ENCODE results near the gene ATP2C1. TPM values are rescaled to one million over a fixed set of nuclear protein-coding genes. Genes with fewer than 3 reads are reported as not detected.
A peak's percentile ranks its signal among the peaks of the same experiment; 100 is the strongest.
"Not testable (repeated sequence)": the region's sequence is repeated elsewhere in the genome, so short reads cannot be mapped to it uniquely, and the experiment has no call there.

ATP2C1 gene, protein sequence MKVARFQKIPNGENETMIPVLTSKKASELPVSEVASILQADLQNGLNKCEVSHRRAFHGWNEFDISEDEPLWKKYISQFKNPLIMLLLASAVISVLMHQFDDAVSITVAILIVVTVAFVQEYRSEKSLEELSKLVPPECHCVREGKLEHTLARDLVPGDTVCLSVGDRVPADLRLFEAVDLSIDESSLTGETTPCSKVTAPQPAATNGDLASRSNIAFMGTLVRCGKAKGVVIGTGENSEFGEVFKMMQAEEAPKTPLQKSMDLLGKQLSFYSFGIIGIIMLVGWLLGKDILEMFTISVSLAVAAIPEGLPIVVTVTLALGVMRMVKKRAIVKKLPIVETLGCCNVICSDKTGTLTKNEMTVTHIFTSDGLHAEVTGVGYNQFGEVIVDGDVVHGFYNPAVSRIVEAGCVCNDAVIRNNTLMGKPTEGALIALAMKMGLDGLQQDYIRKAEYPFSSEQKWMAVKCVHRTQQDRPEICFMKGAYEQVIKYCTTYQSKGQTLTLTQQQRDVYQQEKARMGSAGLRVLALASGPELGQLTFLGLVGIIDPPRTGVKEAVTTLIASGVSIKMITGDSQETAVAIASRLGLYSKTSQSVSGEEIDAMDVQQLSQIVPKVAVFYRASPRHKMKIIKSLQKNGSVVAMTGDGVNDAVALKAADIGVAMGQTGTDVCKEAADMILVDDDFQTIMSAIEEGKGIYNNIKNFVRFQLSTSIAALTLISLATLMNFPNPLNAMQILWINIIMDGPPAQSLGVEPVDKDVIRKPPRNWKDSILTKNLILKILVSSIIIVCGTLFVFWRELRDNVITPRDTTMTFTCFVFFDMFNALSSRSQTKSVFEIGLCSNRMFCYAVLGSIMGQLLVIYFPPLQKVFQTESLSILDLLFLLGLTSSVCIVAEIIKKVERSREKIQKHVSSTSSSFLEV
- 130 TPM for total RNA-seq (ENCODE audit: insufficient read depth, low replicate concordance)

GRCh38 chr3:130893376-130894129 lies at the start of gene ATP2C1:
Gene ATP2C1, plus strand, starts transcription at chr3:130894084. Its CDS starts 686 bp downstream, at chr3:130894770.
- peak; percentile 99 for DNase-seq (ENCODE audit: low spot score)

- DNase-seq (ENCODE audit: low spot score) = no peak
Observed at GRCh38 chr3:130844462-130844861, 49.4 kb upstream of the ATP2C1 start.

DNA sequence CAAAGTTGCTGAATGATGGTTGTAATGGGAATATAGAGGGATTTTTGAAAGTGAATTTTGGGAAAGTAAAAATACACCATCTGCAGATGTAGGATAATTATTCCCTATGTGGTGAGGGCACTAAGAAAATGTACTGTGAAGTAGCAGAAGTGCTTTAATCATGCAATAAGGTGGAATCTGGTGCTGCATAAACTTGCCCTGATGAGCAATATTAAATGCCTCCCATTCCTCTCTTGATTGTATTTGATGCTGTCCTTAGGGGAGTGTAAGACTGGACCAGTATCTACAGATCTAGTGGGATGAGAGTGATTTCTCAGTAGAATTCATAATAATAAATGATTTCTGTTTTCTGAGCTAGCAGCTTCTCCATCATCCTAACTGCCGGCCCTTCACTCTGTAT lies 47.7 kb upstream of the ATP2C1 start:
- no peak for DNase-seq (ENCODE audit: low spot score)

GRCh38 chr3:130849091-130849552 lies 44.8 kb upstream of the ATP2C1 start:
- DNase-seq (ENCODE audit: low spot score) = no peak

- peak; percentile 50 for DNase-seq (ENCODE audit: low spot score)
Observed at GRCh38 chr3:130850044-130850797, 43.7 kb upstream of the ATP2C1 start.

- no peak for DNase-seq (ENCODE audit: low spot score)
Observed at GRCh38 chr3:130850843-130851242, 43.0 kb upstream of the ATP2C1 start.

GRCh38 chr3:130851277-130851676 lies 42.6 kb upstream of the ATP2C1 start:
- no peak for DNase-seq (ENCODE audit: low spot score)

GRCh38 chr3:130853581-130853980 lies 40.3 kb upstream of the ATP2C1 start:
- no peak for DNase-seq (ENCODE audit: low spot score)

DNA sequence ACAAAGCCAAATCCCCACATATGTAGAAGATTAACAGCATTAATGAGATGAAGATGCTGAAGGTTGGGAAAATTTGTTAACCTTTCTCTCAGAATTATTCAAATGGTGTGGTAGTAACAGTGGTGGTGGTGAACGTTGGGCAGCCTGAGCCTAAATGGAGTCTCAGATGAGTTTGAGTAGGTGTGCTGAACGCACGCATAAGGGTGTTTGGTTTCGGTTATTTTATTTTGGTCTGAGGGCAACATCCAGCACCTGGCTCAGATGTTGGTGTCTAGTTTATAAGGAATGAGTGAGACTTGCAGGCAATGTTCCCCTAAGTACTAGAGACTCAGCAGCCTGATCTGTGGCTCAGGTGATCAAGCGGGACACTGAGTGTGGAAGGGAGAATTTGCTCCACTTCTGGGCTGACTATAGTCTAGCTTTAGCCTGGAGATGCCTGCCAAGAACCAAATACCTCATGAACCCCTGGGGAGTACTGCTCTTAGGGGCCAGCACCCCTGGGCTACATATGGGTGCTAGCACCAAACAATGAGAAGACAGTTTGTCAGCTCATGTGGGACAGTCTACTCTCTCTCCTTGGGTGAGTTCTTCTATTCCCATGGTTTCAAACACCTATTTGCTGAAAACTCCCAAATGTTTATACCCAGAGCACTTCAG lies 39.5 kb upstream of the ATP2C1 start:
- DNase-seq (ENCODE audit: low spot score) = no peak

DNA sequence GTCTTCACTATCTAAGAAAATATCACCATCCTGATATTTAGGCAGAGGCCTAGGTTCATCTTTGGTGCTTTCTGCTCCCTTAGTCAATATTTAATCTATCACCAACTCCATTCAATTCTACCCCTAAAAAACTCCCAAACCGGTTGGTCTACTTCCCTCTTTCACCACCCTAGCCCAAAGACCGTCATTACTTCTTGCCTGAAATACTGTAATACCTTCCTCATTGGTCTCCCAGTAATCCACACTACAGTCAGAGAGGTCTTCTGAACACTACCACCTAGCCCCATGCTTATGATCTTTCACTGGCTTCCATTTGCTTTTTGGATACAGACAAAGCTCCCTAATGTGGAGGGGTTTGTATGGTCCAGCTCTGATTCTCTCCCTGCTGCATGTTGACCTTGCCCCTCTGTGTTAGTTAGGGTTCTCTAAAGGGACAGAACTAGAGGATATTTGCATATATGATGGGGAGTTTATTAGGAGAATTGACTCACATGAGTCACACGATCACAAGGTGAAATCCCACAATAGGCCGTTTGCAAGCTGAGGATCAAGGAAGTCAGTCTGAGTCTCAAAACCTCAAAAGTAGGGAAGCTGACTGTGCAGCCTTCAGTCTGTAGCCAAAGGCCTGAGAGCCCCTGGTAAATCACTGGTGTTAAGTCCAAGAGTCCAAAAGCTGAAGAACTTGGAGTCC lies 36.4 kb upstream of the ATP2C1 start:
- no peak for DNase-seq (ENCODE audit: low spot score)

- not testable (repeated sequence) for DNase-seq (ENCODE audit: low spot score)
Observed at GRCh38 chr3:130862130-130862529, 31.8 kb upstream of the ATP2C1 start.

DNA sequence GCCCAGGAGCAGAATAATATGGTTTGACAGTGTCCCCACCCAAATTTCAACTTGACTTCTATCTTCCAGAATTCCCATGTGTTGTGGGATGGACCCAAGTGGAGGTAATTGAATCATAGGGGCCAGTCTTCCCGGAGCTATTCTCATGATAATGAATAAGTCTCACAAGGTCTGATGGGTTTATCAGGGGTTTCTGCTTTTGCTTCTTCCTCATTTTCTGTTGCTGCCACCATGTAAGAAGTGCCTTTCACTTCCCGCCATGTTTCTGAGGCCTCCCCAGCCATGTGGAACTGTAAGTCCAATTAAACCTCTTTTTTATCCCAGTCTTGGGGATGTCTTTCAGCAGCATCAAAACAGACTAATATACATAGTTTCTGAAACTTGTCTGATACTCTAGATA lies 28.4 kb upstream of the ATP2C1 start:
- no peak for DNase-seq (ENCODE audit: low spot score)

GRCh38 chr3:130866327-130866726 lies 27.6 kb upstream of the ATP2C1 start:
- no peak for DNase-seq (ENCODE audit: low spot score)

- no peak for DNase-seq (ENCODE audit: low spot score)
Observed at GRCh38 chr3:130870423-130870822, 23.5 kb upstream of the ATP2C1 start.

GRCh38 chr3:130876594-130876993 lies 17.3 kb upstream of the ATP2C1 start:
- DNase-seq (ENCODE audit: low spot score) = no peak

DNA sequence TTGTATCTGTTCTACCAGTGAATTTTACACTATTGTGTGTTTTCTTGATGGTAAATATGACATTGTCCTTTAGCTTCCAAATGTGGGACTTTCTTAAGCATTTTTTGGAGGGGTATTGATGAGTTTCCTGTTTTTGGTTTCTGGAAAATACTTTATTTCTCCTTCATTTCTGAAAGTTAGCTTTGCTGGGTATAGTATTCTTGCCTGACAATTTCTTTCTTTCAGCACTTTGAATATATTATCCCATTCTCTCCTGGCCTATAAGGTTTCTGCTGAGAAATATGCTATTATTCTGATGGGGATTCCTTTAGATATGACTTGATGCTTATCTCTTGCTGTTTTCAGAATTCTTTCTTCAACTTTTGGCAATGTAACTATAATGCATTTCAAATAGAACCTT lies 15.4 kb upstream of the ATP2C1 start:
- DNase-seq (ENCODE audit: low spot score) = no peak

DNA sequence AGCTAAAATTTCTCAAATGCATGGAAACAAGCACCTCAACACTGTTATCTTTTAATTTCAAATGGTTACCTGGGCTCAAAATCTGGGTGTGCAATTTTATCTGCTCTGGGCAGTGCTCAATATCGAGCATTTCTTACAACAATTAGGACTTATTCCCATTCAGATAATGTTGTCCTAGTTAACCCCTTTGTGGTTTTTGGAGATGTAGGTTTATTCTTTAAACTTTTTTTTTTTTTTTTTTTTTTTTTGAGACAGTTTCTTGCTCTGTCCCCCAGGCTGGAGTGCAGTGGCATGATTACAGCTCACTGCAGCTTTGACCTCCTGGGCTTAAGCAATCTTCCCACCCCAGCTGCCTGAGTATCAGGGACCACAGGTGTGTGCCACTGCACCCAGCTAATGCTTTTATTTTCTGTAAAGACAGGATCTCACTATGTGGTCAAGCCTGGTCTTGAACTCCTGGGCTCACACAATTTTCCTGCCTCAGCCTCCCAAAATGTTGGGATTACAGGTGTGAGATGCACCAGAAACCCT lies 4.4 kb upstream of the ATP2C1 start:
- no peak for DNase-seq (ENCODE audit: low spot score)

DNA sequence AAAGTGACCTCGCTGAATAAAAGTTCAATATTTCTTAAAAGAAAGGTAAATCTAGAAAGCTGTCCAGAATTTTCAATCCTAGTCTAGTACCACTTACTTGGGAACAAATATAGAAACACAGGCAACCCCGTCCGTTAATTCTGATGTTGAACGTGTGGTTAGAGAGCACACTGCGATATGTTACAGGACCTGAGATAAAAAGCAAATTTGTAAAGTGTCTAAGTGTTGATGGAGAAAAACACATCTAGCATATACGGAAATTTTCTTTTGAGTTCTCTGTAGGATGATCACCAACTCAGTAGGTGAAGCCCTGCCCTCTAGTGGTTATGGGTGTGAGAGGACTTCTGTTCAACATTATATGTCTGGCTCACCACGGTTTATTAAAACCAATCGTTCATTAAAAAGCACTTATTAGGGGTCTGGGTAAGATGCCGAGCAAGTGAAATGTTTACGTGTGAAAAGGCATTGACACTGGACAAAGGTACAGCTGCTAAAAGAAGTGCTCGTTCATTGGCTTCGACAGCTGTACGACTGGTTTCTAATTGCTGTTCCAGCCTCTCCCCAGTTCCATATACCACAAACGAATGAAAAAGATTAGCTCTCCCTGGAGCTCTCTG lies 1.0 kb upstream of the ATP2C1 start:
- DNase-seq (ENCODE audit: low spot score) = peak; percentile 89

Data from umbilical cord (tissue), 2 donors.